Thyroid gland (tissue), 4 donors: Measurements from ENCODE around the gene CXCL6. TPM values are rescaled to one million over a fixed set of nuclear protein-coding genes. Genes with fewer than 3 reads are reported as not detected.

Experiments
- DNase-seq, 2 donors: peaks; one replicate each; pipeline ENCODE4 v3.0.0-alpha.2; 2019
- H3K27ac ChIP-seq, 3 donors: fragments of 200-600 bp; sonication (generic); 1 replicate in 2 of 3; 2 replicates in 1 of 3; pipeline ENCODE4 v1.5.1; 2016 to 2019; ENCODE audit warnings: mild to moderate bottlenecking in 1 of 3, moderate library complexity in 1 of 3
- H3K27me3 ChIP-seq: fragments of 200-600 bp; sonication (generic); one replicate; pipeline ENCODE4 v1.5.1; 2019
- H3K36me3 ChIP-seq, 2 donors: fragments of 200-600 bp; sonication (generic); one replicate each; pipeline ENCODE4 v1.5.1; 2016 to 2019
- H3K4me1 ChIP-seq, 2 donors: fragments of 200-600 bp; sonication (generic); one replicate each; pipeline ENCODE4 v1.5.1; 2017 to 2019
- H3K4me3 ChIP-seq, 3 donors: fragments of 200-600 bp; sonication (generic); replicated peaks in 1 of 3; 1 replicate in 2 of 3; 2 replicates in 1 of 3; pipeline ENCODE4 v1.5.1; 2016; ENCODE audit warnings: mild to moderate bottlenecking in 1 of 3
- H3K9me3 ChIP-seq: fragments of 200-600 bp; sonication (generic); one replicate; pipeline ENCODE4 v1.5.1; 2017
- CTCF ChIP-seq, 6 experiments: fragments of 200-600 bp in 3 of 6; fragments of 450-650 bp in 3 of 6; sonication (generic) in 3 of 6; IDR thresholded peaks; one replicate each; pipeline ENCODE4 v1.5.1; 2016 to 2019; ENCODE audit warnings: antibody characterized with exemption in 6 of 6, mild to moderate bottlenecking in 2 of 6, inconsistent platforms in 1 of 6, moderate library complexity in 1 of 6
- POLR2A ChIP-seq, 2 donors: fragments of 450-650 bp; IDR thresholded peaks; one replicate each; pipeline ENCODE4 v1.6.1; 2017; ENCODE audit warnings: antibody characterized with exemption in 2 of 2, mild to moderate bottlenecking in 2 of 2, moderate library complexity in 1 of 2
- WGBS, 2 donors: methylation state at CpG; one replicate each; pipeline ENCODE4 v1.1.5; 2017; 5-methylcytosine and 5-hydroxymethylcytosine counted together
- intact Hi-C: fragments of 100-400 bp; cut with DNase I; formaldehyde crosslinking; loops from one replicate; pipeline ENCODE4 v1.15.1; 2023
- total RNA-seq, 4 donors: library from RNA; depleted of rRNA; stranded (reverse); fragments of >200 nt; gene quantifications; one replicate each; pipeline ENCODE4 v1.2.3, GENCODE V29; 2016

The CXCL6 gene
- total RNA-seq: not detected

DNA sequence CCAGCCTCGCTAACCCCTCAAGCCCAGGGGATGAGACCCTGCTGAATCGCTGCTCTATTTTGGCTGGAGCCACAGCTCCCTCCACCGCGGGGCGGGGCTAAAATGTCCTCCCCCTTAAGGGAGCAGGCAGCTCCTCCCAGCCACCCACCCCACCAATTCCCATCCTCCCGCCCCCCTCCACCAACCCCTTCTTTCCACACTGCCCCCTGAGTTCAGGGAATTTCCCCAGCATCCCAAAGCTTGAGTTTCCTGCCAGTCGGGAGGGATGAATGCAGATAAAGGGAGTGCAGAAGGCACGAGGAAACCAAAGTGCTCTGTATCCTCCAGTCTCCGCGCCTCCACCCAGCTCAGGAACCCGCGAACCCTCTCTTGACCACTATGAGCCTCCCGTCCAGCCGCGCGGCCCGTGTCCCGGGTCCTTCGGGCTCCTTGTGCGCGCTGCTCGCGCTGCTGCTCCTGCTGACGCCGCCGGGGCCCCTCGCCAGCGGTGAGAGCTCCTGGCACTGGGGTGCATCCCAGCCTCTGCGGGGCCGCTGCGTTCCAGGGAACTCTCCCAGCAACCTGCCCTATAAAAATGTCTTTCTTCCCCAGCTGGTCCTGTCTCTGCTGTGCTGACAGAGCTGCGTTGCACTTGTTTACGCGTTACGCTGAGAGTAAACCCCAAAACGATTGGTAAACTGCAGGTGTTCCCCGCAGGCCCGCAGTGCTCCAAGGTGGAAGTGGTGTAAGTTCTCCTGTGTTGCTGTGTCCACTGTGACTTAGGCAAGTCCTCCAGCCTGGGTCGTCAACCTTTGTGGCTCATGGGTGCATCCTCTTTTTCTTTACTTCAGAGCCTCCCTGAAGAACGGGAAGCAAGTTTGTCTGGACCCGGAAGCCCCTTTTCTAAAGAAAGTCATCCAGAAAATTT lies at the start of gene CXCL6:
Gene CXCL6, plus strand, starts transcription at position 306 of the 907 bp plus-strand sequence. Its CDS starts 73 bp downstream, at position 379.
- Histone ChIP-seq H3K36me3 (no peaks in the 10 kb centered on the region), H3K4me1 (peaks cover 0 to 6% of the 10 kb centered on the region in 2 donors), H3K27me3 (no peaks in the 10 kb centered on the region), H3K9me3 (no peaks in the 10 kb centered on the region), H3K4me3 (no peak within 1 kb of the TSS), H3K27ac (no peak within 1 kb of the TSS)
- 10 to 11% methylated on average over 21 to 32 of the region's 41 CpGs for WGBS, 2 donors
- TF ChIP-seq CTCF (IDR thresholded peaks at IDR 0.05) (no peak), POLR2A (IDR thresholded peaks at IDR 0.05) (no peak)
- intact Hi-C loops: no loop called here
- DNase-seq: peak; percentile 20 to 39

DNA sequence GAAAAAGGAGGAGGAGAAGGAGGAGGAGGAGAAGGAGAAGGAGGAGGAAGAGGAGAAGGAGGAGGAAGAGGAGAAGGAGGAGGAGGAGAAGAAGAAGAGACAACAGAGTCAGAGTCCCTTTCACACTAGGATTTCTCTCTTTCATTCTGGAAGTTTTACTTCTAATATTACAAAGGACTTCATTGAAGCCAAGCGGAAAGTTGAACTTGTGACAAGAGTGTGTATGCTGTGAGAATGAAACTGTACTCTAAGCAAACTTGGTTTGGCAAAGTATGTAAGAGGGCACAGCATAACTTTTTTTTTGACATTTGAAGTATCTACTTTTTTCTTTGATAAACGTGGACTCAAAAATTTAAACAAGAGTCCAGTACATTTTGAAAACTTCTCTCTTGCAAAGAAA lies 48.1 kb upstream of the CXCL6 start:
- no peaks in the 10 kb centered on the region for H3K9me3 ChIP-seq
- H3K4me1 ChIP-seq: no peaks in the 10 kb centered on the region
- H3K27ac ChIP-seq: no peak overlapping the region
- no peak for DNase-seq
- H3K36me3 ChIP-seq: no peaks in the 10 kb centered on the region
- no peaks in the 10 kb centered on the region for H3K27me3 ChIP-seq
- intact Hi-C loops: no loop called here
- WGBS, 2 donors: 44 to 55% methylated on average over 2 of the region's 2 CpGs
- TF ChIP-seq POLR2A (IDR thresholded peaks at IDR 0.05) (no peak), CTCF (IDR thresholded peaks at IDR 0.05) (no peak)
- H3K4me3 ChIP-seq: no peak overlapping the region

DNA sequence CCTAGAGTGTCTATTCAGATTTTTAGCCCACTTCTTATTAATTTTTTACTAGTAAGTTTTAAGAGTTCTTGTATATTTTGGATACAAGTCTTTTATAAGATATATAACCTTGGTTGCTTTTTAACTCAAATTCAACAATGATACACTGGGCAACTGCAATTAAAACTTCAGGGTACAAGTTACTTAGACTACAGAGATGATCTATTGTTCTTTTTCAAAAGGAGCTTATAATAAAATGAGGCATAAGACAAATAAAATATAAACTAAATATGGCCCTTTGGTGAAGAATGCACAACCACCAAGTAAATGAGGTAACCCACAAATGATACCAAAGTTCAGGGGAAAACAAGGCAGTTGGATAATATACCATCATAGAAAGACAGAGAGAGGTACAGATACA lies 37.6 kb upstream of the CXCL6 start:
- DNase-seq: no peak
- Histone ChIP-seq H3K9me3 (no peaks in the 10 kb centered on the region), H3K27me3 (no peaks in the 10 kb centered on the region), H3K36me3 (no peaks in the 10 kb centered on the region), H3K4me1 (no peaks in the 10 kb centered on the region), H3K27ac (no peak overlapping the region), H3K4me3 (no peak overlapping the region)
- no peak for TF ChIP-seq CTCF (IDR thresholded peaks at IDR 0.05)
- TF ChIP-seq POLR2A (IDR thresholded peaks at IDR 0.05): no peak
- intact Hi-C loops: no loop called here

- Histone ChIP-seq H3K36me3 (no peaks in the 10 kb centered on the region), H3K27me3 (no peaks in the 10 kb centered on the region), H3K27ac (no peak overlapping the region), H3K9me3 (no peaks in the 10 kb centered on the region), H3K4me1 (no peaks in the 10 kb centered on the region), H3K4me3 (no peak overlapping the region)
- intact Hi-C loops: no loop called here
- TF ChIP-seq CTCF (IDR thresholded peaks at IDR 0.05) (no peak), POLR2A (IDR thresholded peaks at IDR 0.05) (no peak)
- WGBS, 2 donors: 93 to 97% methylated on average over 2 of the region's 2 CpGs
- DNase-seq: no peak
These were observed 36.3 kb upstream of the CXCL6 start for GRCh38 chr4:73800206-73800605.

DNA sequence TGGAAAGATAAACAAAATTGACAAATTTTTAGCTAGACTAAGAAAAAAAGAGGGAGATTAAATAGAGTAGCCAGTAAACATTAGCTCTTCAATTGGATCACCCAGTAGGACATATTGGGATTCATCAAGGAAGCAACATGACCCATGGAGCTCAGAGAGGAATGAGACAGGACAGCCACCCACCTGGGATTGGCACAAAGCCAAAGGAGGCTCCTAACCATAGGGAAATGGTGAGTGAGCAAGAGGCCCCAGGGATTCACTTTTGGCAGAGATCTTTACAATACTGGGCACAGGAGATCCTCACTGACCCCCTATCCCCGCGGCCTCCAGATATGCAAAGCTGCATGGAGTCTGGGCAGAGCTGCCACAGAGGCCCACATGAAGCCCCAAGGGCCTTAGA lies 34.8 kb upstream of the CXCL6 start:
- H3K27me3 ChIP-seq: no peaks in the 10 kb centered on the region
- no peak overlapping the region for H3K4me3 ChIP-seq
- no peaks in the 10 kb centered on the region for H3K9me3 ChIP-seq
- TF ChIP-seq POLR2A (IDR thresholded peaks at IDR 0.05) (no peak), CTCF (IDR thresholded peaks at IDR 0.05) (no peak)
- H3K36me3 ChIP-seq: no peaks in the 10 kb centered on the region
- intact Hi-C loops: no loop called here
- H3K4me1 ChIP-seq: no peaks in the 10 kb centered on the region
- H3K27ac ChIP-seq: no peak overlapping the region
- DNase-seq: no peak
- 67 to 72% methylated on average over 2 of the region's 2 CpGs for WGBS, 2 donors
